T-cell (primary cell): ENCODE data around the gene USP11. TPM values are rescaled to one million over a fixed set of nuclear protein-coding genes. Genes with fewer than 3 reads are reported as not detected.

Source experiments
- ATAC-seq, 4 experiments: fragments of 200-7000 bp in 3 of 4; fragments of 150-1000 bp in 1 of 4; cut with Tn5 transposase; replicated peaks in 1 of 4; 1 replicate in 3 of 4; 2 replicates in 1 of 4; pipeline ENCODE4 v1.10.0; 2021; ENCODE audit warnings: moderate library complexity in 3 of 4, mild to moderate bottlenecking in 2 of 4, moderate number of reproducible peaks in 1 of 4
- CTCF ChIA-PET, 2 donors: fragments of 300-600 bp; sonication (Branson Sonifier 250); formaldehyde crosslinking; loops; one replicate each; lab custom pipeline; 2022; ENCODE audit warnings: antibody characterized with exemption in 2 of 2; lab: Charles Lee
- POLR2A ChIA-PET, 2 donors: fragments of 300-600 bp; sonication (Branson Sonifier 250); formaldehyde crosslinking; loops; one replicate each; lab custom pipeline; 2022; ENCODE audit warnings: antibody characterized with exemption in 2 of 2; lab: Charles Lee
- DNase-seq, 35 experiments: peaks; one replicate each; pipeline versions ENCODE4 v3.0.0 to v3.0.0-alpha.2; 2013 to 2023
- H3K27ac ChIP-seq: one replicate; pipeline ENCODE4 v1.5.1; 2013; ENCODE audit warnings: low read length
- H3K27me3 ChIP-seq, 2 experiments: replicated peaks in 1 of 2; 1 replicate in 1 of 2; 2 replicates in 1 of 2; pipeline versions ENCODE4 v1.6.1 to v1.7.0; 2013; ENCODE audit warnings: low read length in 1 of 2, mixed read lengths in 1 of 2; ENCODE audit not compliant: control insufficient read depth in 2 of 2, insufficient read depth in 2 of 2; ENCODE audit errors: extremely low read depth in 1 of 2
- H3K36me3 ChIP-seq, 2 donors: 1 replicate in 1 of 2; 2 replicates in 1 of 2; pipeline versions ENCODE4 v1.6.1 to v1.7.0; 2013; ENCODE audit warnings: low read length in 1 of 2; ENCODE audit not compliant: control insufficient read depth in 2 of 2, insufficient read depth in 1 of 2; ENCODE audit errors: extremely low read depth in 1 of 2
- H3K4me1 ChIP-seq, 2 experiments: 1 replicate in 1 of 2; 2 replicates in 1 of 2; pipeline versions ENCODE4 v1.6.1 to v1.7.0; 2013; ENCODE audit warnings: low read length in 2 of 2, mixed read lengths in 1 of 2; ENCODE audit not compliant: insufficient read depth in 2 of 2, control insufficient read depth in 1 of 2; ENCODE audit errors: extremely low read depth in 1 of 2
- H3K4me3 ChIP-seq, 2 donors: 1 replicate in 1 of 2; 2 replicates in 1 of 2; pipeline versions ENCODE4 v1.5.1 to v1.7.0; 2013; ENCODE audit warnings: mild to moderate bottlenecking in 2 of 2, low read length in 1 of 2, moderate library complexity in 1 of 2; ENCODE audit not compliant: control insufficient read depth in 1 of 2; ENCODE audit errors: extremely low read depth in 1 of 2
- H3K9me3 ChIP-seq: 2 replicates; pipeline ENCODE4 v1.7.0; 2013
- H3K27ac Mint-ChIP-seq, 2 donors: one replicate each; pipeline ENCODE4 v1.8.0; 2020 to 2021; ENCODE audit warnings: mild to moderate bottlenecking in 2 of 2, mixed read lengths in 2 of 2
- H3K27me3 Mint-ChIP-seq, 2 donors: one replicate each; pipeline ENCODE4 v1.8.0; 2021 to 2022; ENCODE audit warnings: mixed read lengths in 2 of 2
- H3K36me3 Mint-ChIP-seq: one replicate; pipeline ENCODE4 v1.8.0; 2021; ENCODE audit warnings: mixed read lengths
- H3K4me1 Mint-ChIP-seq, 3 donors: one replicate each; pipeline ENCODE4 v1.8.0; 2020 to 2022; ENCODE audit warnings: mixed read lengths in 3 of 3, mild to moderate bottlenecking in 1 of 3
- H3K4me3 Mint-ChIP-seq, 3 donors: one replicate each; pipeline ENCODE4 v1.8.0; 2020 to 2022; ENCODE audit warnings: mild to moderate bottlenecking in 3 of 3, mixed read lengths in 3 of 3, moderate library complexity in 3 of 3
- H3K9me3 Mint-ChIP-seq, 3 donors: one replicate each; pipeline ENCODE4 v1.8.0; 2020 to 2022; ENCODE audit warnings: mixed read lengths in 3 of 3
- WGBS: methylation state at CpG from one replicate; pipeline ENCODE4 v1.1.5; 2013; ENCODE audit warnings: missing lambda C conversion rate; ENCODE audit not compliant: insufficient coverage; 5-methylcytosine and 5-hydroxymethylcytosine counted together
- total RNA-seq, 35 experiments: library from RNA in 6 of 35; stranded (reverse) in 6 of 35; fragments of 120-200 nt in 1 of 35; gene quantifications; one replicate each; pipeline versions ENCODE4 v1.2.1 to v1.2.4 and lab custom pipeline; 2013 to 2026

USP11 gene
- total RNA-seq, 5 donors from 2014 or later (not counting 1 experiment from before 2014, with no cell fraction given) = 72.3 to 122 (median 85.5) TPM

GRCh38 chrX:47201345-47201944, 31.4 kb upstream of the USP11 start:
- DNase-seq = no peak
- H3K27me3 ChIP-seq = no peaks in the 10 kb centered on the region
- H3K27me3 Mint-ChIP-seq = no peaks in the 10 kb centered on the region
- CTCF ChIA-PET = interaction anchor here in 1 of 2 donors (0.6 kb wide), 1 partner anchor 332 kb away, joined by 4 read pairs; no protein-coding TSS in a partner anchor
- peaks cover 30 to 77% of the 10 kb centered on the region in 2 donors for H3K36me3 ChIP-seq
- H3K36me3 Mint-ChIP-seq = peaks cover 30% of the 10 kb centered on the region
- no peak overlapping the region for H3K4me3 Mint-ChIP-seq
- H3K27ac Mint-ChIP-seq = no peak overlapping the region
- no peak overlapping the region for H3K4me3 ChIP-seq
- peaks cover 27 to 41% (median 27%) of the 10 kb centered on the region in 3 donors for H3K4me1 Mint-ChIP-seq
- H3K9me3 Mint-ChIP-seq = no peaks in the 10 kb centered on the region
- no peak for ATAC-seq
- WGBS = 93% methylated on average over 4 of the region's 9 CpGs
- no peaks in the 10 kb centered on the region for H3K9me3 ChIP-seq
- peaks cover 5 to 18% of the 10 kb centered on the region in 2 experiments for H3K4me1 ChIP-seq
- POLR2A ChIA-PET = interaction anchor here in 1 of 2 donors (0.6 kb wide), 1 partner anchor 602 kb away, joined by 3 read pairs; no protein-coding TSS in a partner anchor
- H3K27ac ChIP-seq = no peak overlapping the region

GRCh38 chrX:47202316-47202715, 30.5 kb upstream of the USP11 start:
- Mint-ChIP-seq H3K27ac (no peak overlapping the region), H3K27me3 (no peaks in the 10 kb centered on the region), H3K9me3 (no peaks in the 10 kb centered on the region), H3K36me3 (peaks cover 36% of the 10 kb centered on the region), H3K4me1 (peaks cover 18 to 32% (median 18%) of the 10 kb centered on the region in 3 donors), H3K4me3 (no peak overlapping the region)
- H3K4me3 ChIP-seq = no peak overlapping the region
- ChIA-PET POLR2A (no interaction called here), CTCF (no interaction called here)
- H3K27ac ChIP-seq = no peak overlapping the region
- peaks cover 30 to 77% of the 10 kb centered on the region in 2 donors for H3K36me3 ChIP-seq
- H3K4me1 ChIP-seq = peaks cover 0 to 10% of the 10 kb centered on the region in 2 experiments
- no peaks in the 10 kb centered on the region for H3K9me3 ChIP-seq
- ATAC-seq = no peak
- DNase-seq = no peak
- WGBS = 98% methylated on average over 8 of the region's 11 CpGs
- H3K27me3 ChIP-seq = no peaks in the 10 kb centered on the region

GRCh38 chrX:47202877-47203276, 29.9 kb upstream of the USP11 start:
- H3K27ac Mint-ChIP-seq = no peak overlapping the region
- CTCF ChIA-PET = no interaction called here
- POLR2A ChIA-PET = interaction anchor here in 1 of 2 donors (0.6 kb wide), 1 partner anchor 1336 kb away, joined by 7 read pairs; the partner anchor contains the start of gene TBC1D25
- H3K27me3 Mint-ChIP-seq = no peaks in the 10 kb centered on the region
- H3K4me3 ChIP-seq = no peak overlapping the region
- H3K9me3 ChIP-seq = no peaks in the 10 kb centered on the region
- no peak for DNase-seq
- H3K36me3 ChIP-seq = peaks cover 30 to 80% of the 10 kb centered on the region in 2 donors
- no peaks in the 10 kb centered on the region for H3K27me3 ChIP-seq
- peaks cover 0 to 6% of the 10 kb centered on the region in 2 experiments for H3K4me1 ChIP-seq
- no CpG with 5 or more reads among the region's 4 CpGs for WGBS
- no peak for ATAC-seq
- H3K4me3 Mint-ChIP-seq = no peak overlapping the region
- peaks cover 13 to 26% (median 13%) of the 10 kb centered on the region in 3 donors for H3K4me1 Mint-ChIP-seq
- H3K9me3 Mint-ChIP-seq = no peaks in the 10 kb centered on the region
- no peak overlapping the region for H3K27ac ChIP-seq
- H3K36me3 Mint-ChIP-seq = peaks cover 37% of the 10 kb centered on the region

- ChIA-PET CTCF (interaction anchor here (0.6 to 0.8 kb wide), 2 partner anchors 199 to 255 kb away, joined by 3 to 8 read pairs; no protein-coding TSS in a partner anchor), POLR2A (no interaction called here)
- no peaks in the 10 kb centered on the region for H3K27me3 ChIP-seq
- peaks cover 34 to 75% of the 10 kb centered on the region in 2 donors for H3K36me3 ChIP-seq
- Mint-ChIP-seq H3K4me3 (no peak overlapping the region), H3K9me3 (no peaks in the 10 kb centered on the region), H3K36me3 (peaks cover 37% of the 10 kb centered on the region), H3K27me3 (no peaks in the 10 kb centered on the region), H3K27ac (no peak overlapping the region), H3K4me1 (peaks cover 2 to 21% (median 2%) of the 10 kb centered on the region in 3 donors)
- H3K9me3 ChIP-seq = no peaks in the 10 kb centered on the region
- no peak for DNase-seq
- 100% methylated on average over 1 of the region's 5 CpGs for WGBS
- no peak overlapping the region for H3K27ac ChIP-seq
- no peaks in the 10 kb centered on the region for H3K4me1 ChIP-seq
- no peak for ATAC-seq
- no peak overlapping the region for H3K4me3 ChIP-seq
Measured at GRCh38 chrX:47204970-47205369, 27.8 kb upstream of the USP11 start.

GRCh38 chrX:47206316-47206715, 26.5 kb upstream of the USP11 start:
- WGBS = no CpG with 5 or more reads among the region's 3 CpGs
- H3K9me3 ChIP-seq = no peaks in the 10 kb centered on the region
- no peak overlapping the region for H3K4me3 ChIP-seq
- H3K27me3 ChIP-seq = no peaks in the 10 kb centered on the region
- Mint-ChIP-seq H3K36me3 (peaks cover 32% of the 10 kb centered on the region), H3K4me1 (peaks cover 0 to 19% (median under 1%) of the 10 kb centered on the region in 3 donors), H3K27me3 (no peaks in the 10 kb centered on the region), H3K4me3 (no peak overlapping the region), H3K9me3 (no peaks in the 10 kb centered on the region), H3K27ac (no peak overlapping the region)
- ATAC-seq = no peak
- ChIA-PET CTCF (no interaction called here), POLR2A (no interaction called here)
- no peaks in the 10 kb centered on the region for H3K4me1 ChIP-seq
- DNase-seq = no peak
- H3K36me3 ChIP-seq = peaks cover 30 to 74% of the 10 kb centered on the region in 2 donors
- H3K27ac ChIP-seq = no peak overlapping the region

GRCh38 chrX:47208108-47208507, 24.7 kb upstream of the USP11 start:
- H3K36me3 Mint-ChIP-seq = peaks cover 33% of the 10 kb centered on the region

More at GRCh38 chrX:47208108-47208507, 24.7 kb upstream of the USP11 start:
- no peak overlapping the region for H3K4me3 ChIP-seq
- ChIA-PET POLR2A (no interaction called here), CTCF (no interaction called here)
- H3K27me3 ChIP-seq = no peaks in the 10 kb centered on the region
- no peak overlapping the region for H3K27ac Mint-ChIP-seq
- no peaks in the 10 kb centered on the region for H3K4me1 ChIP-seq
- H3K4me1 Mint-ChIP-seq = peaks cover 0 to 6% (median 2%) of the 10 kb centered on the region in 3 donors
- ATAC-seq = no peak
- H3K36me3 ChIP-seq = peaks cover 24 to 74% of the 10 kb centered on the region in 2 donors
- no CpG with 5 or more reads among the region's 12 CpGs for WGBS
- H3K9me3 ChIP-seq = no peaks in the 10 kb centered on the region
- no peaks in the 10 kb centered on the region for H3K9me3 Mint-ChIP-seq
- H3K27ac ChIP-seq = no peak overlapping the region
- no peak for DNase-seq
- no peak overlapping the region for H3K4me3 Mint-ChIP-seq
- H3K27me3 Mint-ChIP-seq = no peaks in the 10 kb centered on the region
